PC-3 (cell line): ENCODE results near the gene CD82. TPM values are rescaled to one million over a fixed set of nuclear protein-coding genes. Genes with fewer than 3 reads are reported as not detected.

Source experiments
- ATAC-seq: fragments of 200-7000 bp; cut with Tn5 transposase; 2 replicates; pipeline ENCODE4 v1.9.1; 2020; ENCODE audit warnings: mild to moderate bottlenecking, moderate library complexity
- BruUV-seq: library from RNA; stranded (reverse); fragments of 400-500 nt; replicated peaks from 2 replicates; lab custom pipeline; 2021; lab: Mats Ljungman, UMichigan
- CTCF ChIA-PET: fragments of 300-600 bp; sonication (Branson Sonifier 250); formaldehyde crosslinking; loops from one replicate; lab custom pipeline; 2022; ENCODE audit warnings: antibody characterized with exemption; lab: Charles Lee
- POLR2A ChIA-PET: fragments of 300-600 bp; sonication (Branson Sonifier 250); formaldehyde crosslinking; loops from one replicate; lab custom pipeline; 2022; ENCODE audit warnings: antibody characterized with exemption; ENCODE audit not compliant: unreplicated experiment; lab: Charles Lee
- DNase-seq: peaks from one replicate; pipeline ENCODE4 v3.0.0-alpha.2; 2015
- H2AFZ ChIP-seq: fragments of 300-600 bp; sonication (generic); 2 replicates; pipeline ENCODE4 v1.6.0; 2016; ENCODE audit warnings: antibody characterized with exemption, low read length
- H3F3A ChIP-seq: fragments of 300-600 bp; sonication (generic); one replicate; pipeline ENCODE4 v1.6.0; 2017; ENCODE audit warnings: antibody characterized with exemption, low read length, control low read depth, mild to moderate bottlenecking; ENCODE audit not compliant: unreplicated experiment
- H3K27ac ChIP-seq: fragments of 300-600 bp; sonication (generic); 2 replicates; pipeline ENCODE4 v1.5.1; 2016; ENCODE audit warnings: mild to moderate bottlenecking, low read length
- H3K27me3 ChIP-seq: fragments of 300-600 bp; sonication (generic); 2 replicates; pipeline ENCODE4 v1.6.1; 2016; ENCODE audit warnings: low read length, mixed read lengths
- H3K36me3 ChIP-seq: fragments of 300-600 bp; sonication (generic); 2 replicates; pipeline ENCODE4 v1.6.1; 2016; ENCODE audit warnings: low read depth, mixed run types, low read length, mixed read lengths
- H3K4me1 ChIP-seq: fragments of 300-600 bp; sonication (generic); 2 replicates; pipeline ENCODE4 v1.5.1; 2016; ENCODE audit warnings: low read length; ENCODE audit not compliant: insufficient read depth
- H3K4me2 ChIP-seq: fragments of 300-600 bp; sonication (generic); 2 replicates; pipeline ENCODE4 v1.6.0; 2016; ENCODE audit warnings: low read length
- H3K4me3 ChIP-seq: fragments of 300-600 bp; sonication (generic); 2 replicates; pipeline ENCODE4 v1.5.1; 2016; ENCODE audit warnings: mild to moderate bottlenecking, low read length, mixed read lengths
- H3K79me2 ChIP-seq: fragments of 300-600 bp; sonication (generic); 2 replicates; pipeline ENCODE4 v1.6.1; 2017; ENCODE audit warnings: low read length, mixed read lengths
- H3K9ac ChIP-seq: fragments of 300-600 bp; sonication (generic); 2 replicates; pipeline ENCODE4 v1.6.0; 2016; ENCODE audit warnings: mild to moderate bottlenecking, low read length
- H3K9me2 ChIP-seq: fragments of 300-600 bp; sonication (generic); replicated peaks from 2 replicates; pipeline ENCODE4 v1.6.1; 2016; ENCODE audit warnings: mixed run types, low read length, mixed read lengths
- H3K9me3 ChIP-seq: fragments of 300-600 bp; sonication (generic); 2 replicates; pipeline ENCODE4 v1.6.1; 2016; ENCODE audit warnings: low read length, mixed read lengths
- H4K20me1 ChIP-seq: fragments of 300-600 bp; sonication (generic); 2 replicates; pipeline ENCODE4 v1.6.1; 2016; ENCODE audit warnings: low read length, mixed read lengths
- EZH2 ChIP-seq: fragments of 300-600 bp; sonication (generic); IDR thresholded peaks from one replicate; pipeline ENCODE4 v1.6.1; 2017; ENCODE audit warnings: antibody characterized with exemption, mild to moderate bottlenecking, low read length; ENCODE audit not compliant: unreplicated experiment
- EZH2phosphoT487 ChIP-seq: fragments of 300-600 bp; sonication (generic); IDR thresholded peaks from 2 replicates; pipeline ENCODE4 v1.6.1; 2018; ENCODE audit warnings: mild to moderate bottlenecking, antibody characterized with exemption, low read length, borderline replicate concordance
- intact Hi-C: fragments of 100-400 bp; cut with micrococcal nuclease; formaldehyde crosslinking; loops from 2 replicates; pipeline ENCODE4 v1.9.0; 2023
- total RNA-seq: library from RNA; depleted of rRNA; stranded (reverse); fragments of >200 nt; gene quantifications from 2 replicates; pipeline ENCODE4 v1.2.3, GENCODE V29; 2014
- TF ChIP-seq, protein P1 (sequence below): fragments of 300-600 bp; sonication (generic); conservative IDR thresholded peaks from 2 replicates; pipeline ENCODE4 v1.5.1; 2017; ENCODE audit warnings: antibody characterized with exemption, low read depth, mild to moderate bottlenecking, low read length

Gene CD82
- total RNA-seq, 1 experiment from 2014 or later, result 5.0 TPM

GRCh38 chr11:44578279-44578678 lies 12.8 kb downstream of the CD82 start:
- no peaks in the 10 kb centered on the region for H3F3A ChIP-seq
- BruUV-seq, result no TSS peak
- no peak for DNase-seq
- no peak overlapping the region for H2AFZ ChIP-seq
- TF ChIP-seq, protein P1, sequence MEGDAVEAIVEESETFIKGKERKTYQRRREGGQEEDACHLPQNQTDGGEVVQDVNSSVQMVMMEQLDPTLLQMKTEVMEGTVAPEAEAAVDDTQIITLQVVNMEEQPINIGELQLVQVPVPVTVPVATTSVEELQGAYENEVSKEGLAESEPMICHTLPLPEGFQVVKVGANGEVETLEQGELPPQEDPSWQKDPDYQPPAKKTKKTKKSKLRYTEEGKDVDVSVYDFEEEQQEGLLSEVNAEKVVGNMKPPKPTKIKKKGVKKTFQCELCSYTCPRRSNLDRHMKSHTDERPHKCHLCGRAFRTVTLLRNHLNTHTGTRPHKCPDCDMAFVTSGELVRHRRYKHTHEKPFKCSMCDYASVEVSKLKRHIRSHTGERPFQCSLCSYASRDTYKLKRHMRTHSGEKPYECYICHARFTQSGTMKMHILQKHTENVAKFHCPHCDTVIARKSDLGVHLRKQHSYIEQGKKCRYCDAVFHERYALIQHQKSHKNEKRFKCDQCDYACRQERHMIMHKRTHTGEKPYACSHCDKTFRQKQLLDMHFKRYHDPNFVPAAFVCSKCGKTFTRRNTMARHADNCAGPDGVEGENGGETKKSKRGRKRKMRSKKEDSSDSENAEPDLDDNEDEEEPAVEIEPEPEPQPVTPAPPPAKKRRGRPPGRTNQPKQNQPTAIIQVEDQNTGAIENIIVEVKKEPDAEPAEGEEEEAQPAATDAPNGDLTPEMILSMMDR, result no peak
- TF ChIP-seq EZH2 (no peak), EZH2phosphoT487 (no peak)
- H3K4me3 ChIP-seq, result no peak overlapping the region
- H4K20me1 ChIP-seq, result no peaks in the 10 kb centered on the region
- no peaks in the 10 kb centered on the region for H3K27me3 ChIP-seq
- POLR2A ChIA-PET, result no interaction called here
- no peaks in the 10 kb centered on the region for H3K9me3 ChIP-seq
- intact Hi-C loops, result no loop called here
- H3K9me2 ChIP-seq, result no peaks in the 10 kb centered on the region
- H3K4me1 ChIP-seq, result peaks cover 8% of the 10 kb centered on the region; the same call in 1 of the 2 replicates
- no peaks in the 10 kb centered on the region for H3K36me3 ChIP-seq
- H3K9ac ChIP-seq, result no peak overlapping the region
- CTCF ChIA-PET, result no interaction called here
- no peak overlapping the region for H3K27ac ChIP-seq
- no peak overlapping the region for H3K4me2 ChIP-seq
- no peak for ATAC-seq
- H3K79me2 ChIP-seq, result no peaks in the 10 kb centered on the region

- H2AFZ ChIP-seq, result no peak overlapping the region
- BruUV-seq, result no TSS peak
- no peak for DNase-seq
- peaks cover 8% of the 10 kb centered on the region; the same call in 1 of the 2 replicates for H3K4me1 ChIP-seq
- no peak overlapping the region for H3K4me2 ChIP-seq
- no peaks in the 10 kb centered on the region for H3K9me3 ChIP-seq
- no peak overlapping the region for H3K9ac ChIP-seq
- H3K4me3 ChIP-seq, result no peak overlapping the region
- no peaks in the 10 kb centered on the region for H3K36me3 ChIP-seq
- H3F3A ChIP-seq, result no peaks in the 10 kb centered on the region
- no peaks in the 10 kb centered on the region for H3K9me2 ChIP-seq
- POLR2A ChIA-PET, result no interaction called here
- no peaks in the 10 kb centered on the region for H4K20me1 ChIP-seq
- no peak overlapping the region for H3K27ac ChIP-seq
- no peak for TF ChIP-seq EZH2
- no peak for TF ChIP-seq EZH2phosphoT487
- TF ChIP-seq, protein P1, result no peak
- no peaks in the 10 kb centered on the region for H3K27me3 ChIP-seq
- intact Hi-C loops, result no loop called here
- CTCF ChIA-PET, result no interaction called here
- no peak for ATAC-seq
- H3K79me2 ChIP-seq, result no peaks in the 10 kb centered on the region
Measured at GRCh38 chr11:44579302-44579761, 13.9 kb downstream of the CD82 start.

DNA sequence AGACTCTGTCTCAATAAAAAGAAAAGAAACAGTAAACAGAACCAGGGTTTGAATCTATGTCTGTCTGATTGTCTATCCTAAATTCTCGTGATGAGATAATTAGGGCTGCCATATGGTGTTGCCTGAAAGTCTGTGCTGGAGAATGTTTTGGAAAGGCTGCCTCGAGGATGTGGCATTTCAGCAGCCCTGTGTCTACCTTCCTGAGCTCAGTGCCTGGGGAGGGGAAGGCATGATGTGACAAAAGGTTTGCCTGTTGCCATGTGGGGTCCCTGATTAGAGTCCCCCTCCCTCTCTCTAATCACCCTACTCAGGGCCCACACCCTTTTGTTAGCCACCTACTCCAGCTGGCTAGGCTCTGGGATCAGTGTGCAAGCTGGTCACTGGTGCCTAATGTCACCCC lies 15.2 kb downstream of the CD82 start:
- Histone ChIP-seq H4K20me1 (no peaks in the 10 kb centered on the region), H3K4me3 (no peak overlapping the region), H3F3A (no peaks in the 10 kb centered on the region), H3K79me2 (no peaks in the 10 kb centered on the region), H3K36me3 (no peaks in the 10 kb centered on the region), H3K9me3 (no peaks in the 10 kb centered on the region), H3K4me1 (no peaks in the 10 kb centered on the region), H3K4me2 (no peak overlapping the region), H3K27ac (no peak overlapping the region), H3K27me3 (no peaks in the 10 kb centered on the region), H3K9ac (no peak overlapping the region), H2AFZ (no peak overlapping the region), H3K9me2 (no peaks in the 10 kb centered on the region)
- POLR2A ChIA-PET, result no interaction called here
- no TSS peak for BruUV-seq
- no peak for DNase-seq
- no peak for ATAC-seq
- TF ChIP-seq EZH2phosphoT487, result no peak
- TF ChIP-seq EZH2, result no peak
- TF ChIP-seq, protein P1, result no peak
- CTCF ChIA-PET, result no interaction called here
- intact Hi-C loops, result no loop called here
